Measurements from ENCODE around the gene UBAC2.
A peak's percentile ranks its signal among the peaks of the same experiment; 100 is the strongest.

The UBAC2 gene

GRCh38 chr13:99419591-99420243, 219.1 kb downstream of the UBAC2 start:
- Mint-ChIP-seq H3K4me3 (peak overlapping the region; percentile 77), H3K36me3 (ENCODE audit: insufficient read depth) (peaks cover 7% of the 10 kb centered on the region), H3K27me3 (no peaks in the 10 kb centered on the region), H3K9me3 (no peaks in the 10 kb centered on the region), H3K27ac (ENCODE audit: low read depth) (peak overlapping the region; percentile 78), H3K4me1 (peaks cover 34% of the 10 kb centered on the region)
- ATAC-seq (replicated peaks; ENCODE audit: extremely low read depth, poor library complexity, severe bottlenecking) (no peak), DNase-seq (ENCODE audit: low spot score in 2 of 2) (no peak)

GRCh38 chr13:99421271-99421670, 220.6 kb downstream of the UBAC2 start:
- H3K27ac Mint-ChIP-seq (ENCODE audit: low read depth): peak overlapping the region; percentile 44
- no peaks in the 10 kb centered on the region for H3K9me3 Mint-ChIP-seq
- peaks cover 47% of the 10 kb centered on the region for H3K4me1 Mint-ChIP-seq
- DNase-seq (ENCODE audit: low spot score in 2 of 2) (no peak), ATAC-seq (replicated peaks; ENCODE audit: extremely low read depth, poor library complexity, severe bottlenecking) (no peak)
- H3K36me3 Mint-ChIP-seq (ENCODE audit: insufficient read depth): peaks cover 7% of the 10 kb centered on the region
- no peaks in the 10 kb centered on the region for H3K27me3 Mint-ChIP-seq
- peak overlapping the region; percentile 77 for H3K4me3 Mint-ChIP-seq

- ATAC-seq (replicated peaks; ENCODE audit: extremely low read depth, poor library complexity, severe bottlenecking) (no peak), DNase-seq (ENCODE audit: low spot score in 2 of 2) (no peak)
- Mint-ChIP-seq H3K36me3 (ENCODE audit: insufficient read depth) (peaks cover 7% of the 10 kb centered on the region), H3K4me3 (peak overlapping the region; percentile 77), H3K9me3 (no peaks in the 10 kb centered on the region), H3K27ac (ENCODE audit: low read depth) (peak overlapping the region; percentile 44), H3K4me1 (peaks cover 51% of the 10 kb centered on the region), H3K27me3 (no peaks in the 10 kb centered on the region)
Observed at GRCh38 chr13:99421758-99422585, 221.3 kb downstream of the UBAC2 start.

- H3K4me1 Mint-ChIP-seq: peaks cover 52% of the 10 kb centered on the region
- no peaks in the 10 kb centered on the region for H3K27me3 Mint-ChIP-seq
- no peak overlapping the region for H3K4me3 Mint-ChIP-seq
- no peak overlapping the region for H3K27ac Mint-ChIP-seq (ENCODE audit: low read depth)
- DNase-seq (ENCODE audit: low spot score in 2 of 2): no peak
- H3K9me3 Mint-ChIP-seq: no peaks in the 10 kb centered on the region
- H3K36me3 Mint-ChIP-seq (ENCODE audit: insufficient read depth): peaks cover 7% of the 10 kb centered on the region
- ATAC-seq (replicated peaks; ENCODE audit: extremely low read depth, poor library complexity, severe bottlenecking): no peak
Observed at GRCh38 chr13:99422586-99423220, 222.0 kb downstream of the UBAC2 start.

GRCh38 chr13:99425485-99426341, 225.1 kb downstream of the UBAC2 start:
- DNase-seq (ENCODE audit: low spot score in 2 of 2) (no peak), ATAC-seq (replicated peaks; ENCODE audit: extremely low read depth, poor library complexity, severe bottlenecking) (peak; percentile 64)
- Mint-ChIP-seq H3K4me1 (peaks cover 42% of the 10 kb centered on the region), H3K4me3 (peak overlapping the region; percentile 52), H3K9me3 (no peaks in the 10 kb centered on the region), H3K27ac (ENCODE audit: low read depth) (peak overlapping the region; percentile 75), H3K27me3 (no peaks in the 10 kb centered on the region), H3K36me3 (ENCODE audit: insufficient read depth) (peaks cover 3% of the 10 kb centered on the region)

- no peak for ATAC-seq (replicated peaks; ENCODE audit: extremely low read depth, poor library complexity, severe bottlenecking)
- no peaks in the 10 kb centered on the region for H3K27me3 Mint-ChIP-seq
- H3K27ac Mint-ChIP-seq (ENCODE audit: low read depth): peak overlapping the region; percentile 75
- no peak for DNase-seq (ENCODE audit: low spot score in 2 of 2)
- H3K4me3 Mint-ChIP-seq: peak overlapping the region; percentile 52
- H3K36me3 Mint-ChIP-seq (ENCODE audit: insufficient read depth): peaks cover 2% of the 10 kb centered on the region
- H3K9me3 Mint-ChIP-seq: no peaks in the 10 kb centered on the region
- peaks cover 41% of the 10 kb centered on the region for H3K4me1 Mint-ChIP-seq
Observed at GRCh38 chr13:99426426-99426825, 225.8 kb downstream of the UBAC2 start.

- Mint-ChIP-seq H3K9me3 (no peaks in the 10 kb centered on the region), H3K4me1 (peaks cover 55% of the 10 kb centered on the region), H3K4me3 (no peak overlapping the region), H3K27ac (ENCODE audit: low read depth) (no peak overlapping the region), H3K27me3 (no peaks in the 10 kb centered on the region), H3K36me3 (ENCODE audit: insufficient read depth) (peaks cover 18% of the 10 kb centered on the region)
- no peak for ATAC-seq (replicated peaks; ENCODE audit: extremely low read depth, poor library complexity, severe bottlenecking)
- no peak for DNase-seq (ENCODE audit: low spot score in 2 of 2)
Observed at GRCh38 chr13:99429670-99430069, 229.0 kb downstream of the UBAC2 start.

GRCh38 chr13:99431927-99432608, 231.4 kb downstream of the UBAC2 start:
- Mint-ChIP-seq H3K27ac (ENCODE audit: low read depth) (peak overlapping the region; percentile 98), H3K9me3 (no peaks in the 10 kb centered on the region), H3K36me3 (ENCODE audit: insufficient read depth) (peaks cover 22% of the 10 kb centered on the region), H3K4me3 (peak overlapping the region; percentile 79), H3K27me3 (no peaks in the 10 kb centered on the region), H3K4me1 (peaks cover 54% of the 10 kb centered on the region)
- DNase-seq (ENCODE audit: low spot score in 2 of 2) (no peak), ATAC-seq (replicated peaks; ENCODE audit: extremely low read depth, poor library complexity, severe bottlenecking) (no peak)

- Mint-ChIP-seq H3K36me3 (ENCODE audit: insufficient read depth) (peaks cover 23% of the 10 kb centered on the region), H3K4me1 (peaks cover 59% of the 10 kb centered on the region), H3K9me3 (no peaks in the 10 kb centered on the region), H3K4me3 (peak overlapping the region; percentile 79), H3K27ac (ENCODE audit: low read depth) (peak overlapping the region; percentile 98), H3K27me3 (no peaks in the 10 kb centered on the region)
- DNase-seq (ENCODE audit: low spot score in 2 of 2): peak; percentile 49 to 80
- ATAC-seq (replicated peaks; ENCODE audit: extremely low read depth, poor library complexity, severe bottlenecking): peak; percentile 27
Observed at GRCh38 chr13:99432609-99433542, 232.2 kb downstream of the UBAC2 start.

GRCh38 chr13:99433543-99434075, 233.0 kb downstream of the UBAC2 start:
- ATAC-seq (replicated peaks; ENCODE audit: extremely low read depth, poor library complexity, severe bottlenecking): no peak
- peak overlapping the region; percentile 98 for H3K27ac Mint-ChIP-seq (ENCODE audit: low read depth)
- H3K36me3 Mint-ChIP-seq (ENCODE audit: insufficient read depth): peaks cover 23% of the 10 kb centered on the region
- DNase-seq (ENCODE audit: low spot score in 2 of 2): no peak
- H3K4me3 Mint-ChIP-seq: peak overlapping the region; percentile 79
- H3K9me3 Mint-ChIP-seq: no peaks in the 10 kb centered on the region
- H3K27me3 Mint-ChIP-seq: no peaks in the 10 kb centered on the region
- peaks cover 60% of the 10 kb centered on the region for H3K4me1 Mint-ChIP-seq
